Activated CD8-positive, alpha-beta memory T cell treated with anti-CD3 and anti-CD28 coated beads, Interleukin-2, amount 50 U/mL, for 4 hours (primary cell): ENCODE measurements around the gene BASP1.
"Not testable (repeated sequence)": the region's sequence is repeated elsewhere in the genome, so short reads cannot be mapped to it uniquely, and the experiment has no call there.

Experiments used
- DNase-seq: peaks from one replicate; pipeline ENCODE4 v3.0.0-alpha.2; 2020

The BASP1 gene

DNA sequence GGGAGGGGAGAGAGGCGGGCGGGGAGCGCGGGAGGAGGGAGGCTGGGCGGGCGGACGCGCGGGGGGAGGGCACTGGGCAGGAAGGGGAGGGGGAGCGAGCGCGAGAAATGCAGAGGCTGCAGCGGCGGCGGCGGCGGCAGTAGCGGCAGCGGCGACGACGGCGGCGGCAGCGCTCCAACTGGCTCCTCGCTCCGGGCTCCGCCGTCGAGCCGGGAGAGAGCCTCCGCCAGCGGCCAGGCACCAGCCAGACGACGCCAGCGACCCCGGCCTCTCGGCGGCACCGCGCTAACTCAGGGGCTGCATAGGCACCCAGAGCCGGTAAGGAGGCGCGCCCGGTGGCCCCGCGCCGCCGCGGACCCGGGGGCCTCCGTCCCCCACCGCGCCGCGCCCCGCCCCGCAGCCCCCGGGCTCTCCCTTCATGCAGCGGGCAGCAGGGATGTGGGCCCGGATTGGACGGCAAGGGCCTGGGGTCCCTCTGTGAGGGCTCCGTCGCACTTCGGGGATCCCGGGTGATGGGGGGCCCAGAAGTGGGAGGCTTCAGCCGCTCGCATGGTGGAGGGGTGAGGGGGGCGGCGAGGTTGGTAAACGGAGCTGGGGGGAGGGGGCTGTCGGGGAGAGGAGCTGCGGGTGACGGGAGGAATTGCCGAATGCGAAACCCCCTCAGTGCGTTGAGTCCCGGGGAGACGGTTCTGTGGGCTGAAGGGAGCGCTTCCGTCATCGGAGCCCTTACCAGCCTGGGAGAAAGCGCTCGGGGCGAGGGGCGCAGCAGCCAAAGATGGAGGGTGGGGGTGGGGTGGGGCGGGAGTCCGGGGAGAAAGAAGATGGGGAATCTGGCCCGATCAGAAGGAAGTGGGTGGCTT, at the start of gene BASP1:
Gene BASP1 (plus strand): TSS at position 139 of the 860 bp plus-strand sequence. CDS start 57,586 bp downstream, outside the sequence.
- DNase-seq, result no peak

DNA sequence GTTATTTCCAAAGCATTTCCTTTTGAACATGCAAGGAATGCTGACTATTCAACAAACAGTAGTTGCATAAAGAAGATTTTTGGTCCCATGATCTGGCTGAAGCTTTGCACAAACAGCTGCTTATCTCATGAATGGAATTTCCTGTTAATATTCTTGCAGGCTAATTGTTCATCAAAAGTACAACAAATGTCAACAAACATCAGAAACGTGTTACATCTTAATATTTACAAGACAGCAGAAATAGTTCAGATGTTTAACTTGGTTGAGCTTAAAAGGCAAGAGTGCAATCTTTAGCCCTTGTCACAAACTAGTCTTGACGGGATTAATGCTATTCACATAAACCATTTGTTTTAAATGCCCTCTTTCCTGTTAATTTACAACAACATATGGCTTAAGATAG, 47.9 kb upstream of the BASP1 start:
- DNase-seq, result no peak

DNA sequence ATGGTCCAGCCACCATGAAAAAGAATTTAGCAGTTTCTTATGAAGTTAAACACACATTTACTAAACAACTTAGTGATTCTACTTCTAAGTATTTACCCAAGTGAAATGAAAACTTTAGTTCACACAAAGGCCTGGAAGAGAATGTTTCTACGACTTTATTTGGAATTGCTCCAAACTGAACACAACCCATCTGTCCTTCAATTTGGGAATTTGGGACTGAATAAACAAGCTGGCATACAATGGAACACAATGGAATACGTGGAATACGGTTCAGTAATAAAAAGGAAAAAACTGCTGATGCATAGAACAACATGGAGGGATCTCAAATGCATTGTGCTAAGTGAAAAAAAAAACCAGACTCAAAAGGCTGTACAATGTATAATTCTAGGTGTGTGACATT, 44.6 kb upstream of the BASP1 start:
- DNase-seq, result no peak

GRCh38 chr5:17174965-17175364, 42.5 kb upstream of the BASP1 start:
- no peak for DNase-seq

DNA sequence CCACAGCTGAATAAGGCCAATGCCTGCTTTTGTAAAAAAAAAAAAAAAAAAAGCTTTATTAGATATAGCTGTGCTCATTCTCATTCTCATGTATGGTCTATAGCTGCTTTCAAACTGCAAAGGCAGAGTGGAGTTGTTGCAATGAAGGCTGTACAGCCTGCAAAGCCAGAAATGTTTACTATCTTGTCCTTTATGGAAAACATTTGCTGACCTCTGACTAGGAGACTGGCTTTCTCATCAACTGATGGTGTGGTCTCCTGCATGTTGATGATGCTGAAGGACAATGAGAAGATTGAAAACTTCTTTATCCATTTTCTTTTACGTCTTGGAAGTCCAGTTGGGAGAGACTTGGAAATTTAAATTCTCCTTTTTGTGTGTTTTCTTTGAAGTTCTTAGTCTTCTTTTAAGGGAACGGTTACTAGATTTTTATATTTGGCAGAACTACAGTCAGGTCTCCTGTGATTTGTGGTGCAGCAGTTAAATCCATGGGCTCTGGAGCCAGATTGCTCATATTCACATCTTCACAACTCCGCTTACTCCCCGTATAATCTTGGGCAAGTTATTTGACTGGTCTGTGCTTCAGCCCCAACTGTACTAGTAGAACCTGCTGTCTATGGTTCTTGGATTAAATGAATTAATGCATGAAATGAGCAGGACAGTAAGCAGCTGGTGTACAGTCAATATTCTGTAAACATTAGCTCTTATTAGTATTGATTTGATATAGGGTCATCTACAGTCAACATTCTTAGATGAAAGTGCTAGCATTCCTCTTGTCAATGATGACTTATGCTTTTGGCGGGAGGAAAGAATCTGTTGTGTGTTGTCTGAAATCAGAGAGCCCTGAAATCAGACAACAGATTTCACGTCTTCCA, 39.7 kb upstream of the BASP1 start:
- DNase-seq, result no peak

- no peak for DNase-seq
Measured at GRCh38 chr5:17178373-17178675, 39.1 kb upstream of the BASP1 start.

DNA sequence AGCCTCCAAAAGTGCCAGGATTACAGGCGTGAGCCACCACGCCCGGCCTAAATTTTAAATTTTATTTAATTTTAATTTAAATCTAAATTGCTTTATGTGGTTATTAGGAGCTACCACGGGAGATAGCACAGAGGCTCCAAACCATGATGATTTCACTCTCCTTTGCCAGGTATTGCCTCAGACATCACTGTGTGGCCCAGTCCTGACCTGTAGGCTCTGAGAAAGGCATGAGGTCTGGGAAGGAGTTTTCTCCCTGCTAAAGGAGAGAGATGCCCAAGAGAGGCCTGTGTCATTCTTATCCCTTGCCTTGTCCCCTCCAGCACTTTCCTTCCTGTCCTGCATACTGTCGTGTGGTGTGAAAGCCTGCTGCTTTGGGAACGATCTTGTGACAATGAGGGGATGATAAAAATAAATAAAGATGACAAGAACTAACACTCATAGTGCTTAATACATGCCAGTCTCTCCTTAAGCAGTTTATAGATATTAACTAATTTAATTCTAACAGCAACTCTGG, 37.0 kb upstream of the BASP1 start:
- DNase-seq, result no peak

DNA sequence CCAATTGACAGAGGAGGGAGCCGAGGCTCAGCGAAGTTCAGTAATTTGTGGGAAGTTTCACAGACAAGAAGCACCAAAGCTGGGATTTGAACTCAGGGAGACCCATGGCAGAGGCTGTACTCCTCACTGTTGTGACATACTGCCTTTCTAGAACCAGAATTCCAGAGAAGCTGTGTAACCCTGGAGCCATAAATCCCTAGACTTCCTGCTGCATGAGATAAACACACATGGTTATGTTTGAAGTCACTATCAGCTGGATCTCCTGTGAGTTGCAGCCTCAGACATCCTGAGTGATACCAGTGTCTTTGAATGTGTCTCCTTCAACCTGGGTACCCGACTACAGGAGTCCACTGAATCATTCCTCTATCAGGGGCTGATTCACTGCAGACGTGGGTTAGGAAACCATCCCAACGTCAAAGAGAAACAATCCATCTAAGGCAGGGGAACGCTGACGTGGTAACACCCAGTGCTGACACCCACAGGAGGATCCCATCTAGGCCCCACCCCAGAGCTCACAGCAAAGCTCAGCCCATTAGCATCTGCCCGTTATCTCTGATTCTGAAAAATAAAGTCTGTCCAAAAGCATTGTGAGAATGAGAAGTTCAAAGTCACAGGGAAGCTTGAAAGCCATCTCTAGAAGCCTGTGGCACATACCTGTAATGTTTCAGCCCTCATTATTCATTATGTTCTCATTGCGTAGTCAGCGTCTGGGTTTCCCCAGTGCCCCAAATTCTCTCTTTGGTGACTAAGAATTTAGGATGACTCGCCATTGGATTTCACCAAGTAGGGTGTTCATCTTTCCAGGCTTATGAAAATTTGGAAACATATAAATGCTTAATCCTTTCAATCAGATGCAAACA, 36.3 kb upstream of the BASP1 start:
- DNase-seq, result no peak

- no peak for DNase-seq
Measured at GRCh38 chr5:17182494-17182893, 34.9 kb upstream of the BASP1 start.

DNA sequence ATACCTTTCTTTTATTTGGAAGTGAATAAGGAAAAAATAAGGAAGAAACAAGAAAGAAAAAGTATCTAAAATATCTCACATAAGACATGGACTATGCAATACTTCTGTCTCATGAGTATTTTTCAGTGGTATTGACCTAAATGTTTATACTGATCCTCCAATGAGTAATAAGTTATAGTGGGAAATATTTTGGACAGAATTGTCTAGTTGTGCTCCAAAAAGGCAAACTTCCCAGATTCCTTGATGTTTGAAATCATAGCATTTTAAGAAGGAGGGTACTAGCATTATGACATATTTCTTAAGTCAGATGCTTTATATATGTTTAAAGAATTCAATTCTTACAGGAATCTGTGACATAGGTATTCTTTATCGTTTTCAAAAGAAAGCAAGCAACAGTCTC, 34.5 kb upstream of the BASP1 start:
- DNase-seq, result no peak

DNA sequence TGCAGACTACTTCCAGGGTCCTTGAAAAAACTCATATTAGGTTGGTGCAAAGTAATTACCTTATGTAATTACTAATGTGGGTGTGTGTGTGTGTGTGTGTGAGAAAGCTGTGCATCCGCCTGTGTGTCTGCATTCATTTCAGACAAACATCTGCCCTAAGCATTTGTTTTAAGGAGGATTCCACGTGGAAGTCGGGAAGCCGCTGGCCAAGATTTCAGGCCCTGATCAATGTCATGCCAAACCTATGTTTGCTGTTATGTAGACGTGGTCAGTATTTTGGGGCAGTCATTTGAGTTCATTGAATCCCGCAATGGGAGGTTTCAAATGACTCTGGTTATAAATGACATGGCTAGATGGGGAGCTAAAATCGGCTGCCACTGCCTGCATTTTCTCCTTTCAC, 33.6 kb upstream of the BASP1 start:
- DNase-seq, result no peak

- DNase-seq, result no peak
Measured at GRCh38 chr5:17184588-17184987, 32.8 kb upstream of the BASP1 start.

- no peak for DNase-seq
Measured at GRCh38 chr5:17185349-17185748, 32.1 kb upstream of the BASP1 start.

DNA sequence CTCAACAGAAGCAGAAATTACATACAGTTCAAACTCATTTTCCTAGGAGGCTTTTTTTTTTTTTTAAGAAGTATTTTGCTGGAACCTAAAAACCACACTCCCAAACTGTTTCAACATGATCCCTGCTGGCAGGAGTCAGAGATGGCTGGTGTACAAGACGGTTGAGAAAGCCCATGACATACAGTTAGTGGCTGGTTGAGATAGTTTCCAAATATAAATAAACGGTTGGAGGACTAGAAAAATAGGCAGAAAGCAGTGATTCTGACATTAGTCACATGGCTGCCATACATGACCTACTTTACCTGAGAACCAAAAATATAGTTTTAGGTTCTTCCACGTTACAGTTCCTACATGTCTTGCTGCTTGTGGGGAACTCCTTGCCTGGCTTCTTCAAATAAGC, 31.7 kb upstream of the BASP1 start:
- no peak for DNase-seq

DNA sequence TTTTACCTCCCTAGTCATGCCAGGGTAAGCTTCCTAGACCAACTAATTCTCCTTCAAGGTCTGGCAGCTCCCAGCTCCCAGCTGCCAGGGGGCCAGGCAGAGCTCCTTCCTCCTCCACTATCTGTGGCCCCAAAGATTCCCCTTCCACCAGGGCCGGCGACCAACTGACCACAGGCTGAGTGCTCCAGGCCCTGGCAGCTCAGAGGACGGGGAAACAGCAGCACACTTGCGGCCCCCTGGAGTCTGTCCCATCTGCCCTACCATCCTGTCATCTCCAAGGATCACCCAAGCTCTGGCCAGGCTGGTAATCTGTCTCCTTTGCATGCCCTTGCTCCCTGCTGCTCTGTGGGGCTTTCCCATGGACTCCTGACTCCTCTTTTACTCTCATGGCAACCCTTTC, 31.2 kb upstream of the BASP1 start:
- DNase-seq, result no peak

DNA sequence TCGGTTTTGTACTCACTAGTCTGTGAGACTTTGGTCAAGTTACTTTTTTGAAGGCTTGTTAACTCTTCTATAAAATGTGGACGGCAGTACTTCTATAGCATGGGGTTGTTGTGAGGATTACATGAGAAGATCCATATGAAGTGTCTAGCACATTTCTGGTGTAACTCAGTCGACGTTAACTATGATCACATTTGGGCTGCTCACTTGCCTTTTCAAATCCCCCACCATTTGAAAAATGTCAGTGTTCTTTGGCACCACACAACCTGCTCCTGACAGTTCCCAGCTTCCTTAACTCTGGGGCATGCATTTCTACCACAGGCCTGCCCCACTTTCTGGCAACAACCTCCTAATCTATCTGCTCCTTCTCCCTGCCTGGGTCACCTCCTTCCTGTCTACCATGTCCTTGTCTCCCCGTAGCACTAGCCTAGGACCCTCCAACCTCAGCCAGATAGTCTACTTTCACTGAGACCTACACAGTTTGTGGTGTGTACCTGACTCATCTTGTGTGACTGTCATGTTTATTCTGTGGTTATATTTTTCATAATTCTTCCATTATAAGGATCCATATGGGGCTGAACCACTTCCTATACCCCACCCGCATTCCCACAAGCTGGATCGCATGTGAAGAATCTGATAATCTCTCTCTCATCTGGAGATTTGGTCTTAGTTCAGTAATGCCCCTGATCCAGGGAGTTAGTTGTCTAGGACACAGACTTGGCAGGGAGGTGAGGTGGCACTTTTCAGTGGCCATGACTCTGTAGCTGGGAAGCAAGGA, 30.2 kb upstream of the BASP1 start:
- DNase-seq, result no peak

DNA sequence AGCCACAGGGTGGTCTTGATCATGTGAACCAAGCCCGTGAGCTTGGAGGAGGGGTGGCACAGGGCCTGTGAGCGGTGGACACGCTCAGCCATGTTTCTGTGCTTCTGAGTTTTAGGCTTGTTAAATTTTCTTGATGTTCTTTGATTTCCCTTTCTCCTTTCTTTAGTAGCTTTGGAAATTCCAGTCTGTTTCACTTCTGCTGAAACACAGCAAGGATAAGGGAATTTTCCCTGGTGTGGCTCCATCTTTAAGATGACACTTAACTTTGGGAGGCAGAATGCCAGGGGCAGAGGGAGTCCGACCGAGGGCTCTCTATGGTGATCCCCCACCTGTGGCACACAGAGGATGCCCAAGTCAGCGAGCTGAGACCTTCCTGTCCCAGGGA, 29.7 kb upstream of the BASP1 start:
- DNase-seq, result no peak

DNA sequence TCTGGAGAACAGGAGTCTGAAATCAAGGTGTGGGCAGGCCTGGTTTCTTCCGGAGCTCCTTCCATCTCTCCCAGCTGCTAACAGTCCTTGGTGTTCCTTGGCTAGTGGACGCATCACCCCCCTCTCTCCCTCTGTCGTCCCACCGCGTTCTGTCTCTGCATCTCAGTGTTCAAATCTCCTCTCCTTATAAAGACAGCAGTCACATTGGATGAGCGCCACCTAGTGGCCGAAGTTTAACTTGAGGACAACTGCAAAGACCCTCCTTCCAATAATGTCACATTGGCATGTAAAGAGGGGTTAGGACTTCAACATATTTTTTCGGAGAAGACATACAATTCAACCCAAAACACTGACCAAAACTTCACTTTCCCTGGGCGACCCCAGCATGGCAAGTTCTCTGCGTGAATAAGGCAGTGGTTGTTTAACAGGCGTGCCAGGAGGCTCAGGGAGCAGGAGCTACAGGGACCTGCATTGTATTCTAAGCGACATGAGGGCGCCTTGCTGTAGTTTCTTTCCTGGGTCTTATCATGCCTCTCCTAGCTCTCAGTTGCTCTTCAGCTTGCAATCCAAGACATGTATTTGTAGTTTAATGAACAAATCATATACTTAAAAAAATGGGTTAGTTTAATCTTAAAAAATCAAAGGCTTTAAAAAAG, 27.9 kb upstream of the BASP1 start:
- DNase-seq, result peak; percentile 54

DNA sequence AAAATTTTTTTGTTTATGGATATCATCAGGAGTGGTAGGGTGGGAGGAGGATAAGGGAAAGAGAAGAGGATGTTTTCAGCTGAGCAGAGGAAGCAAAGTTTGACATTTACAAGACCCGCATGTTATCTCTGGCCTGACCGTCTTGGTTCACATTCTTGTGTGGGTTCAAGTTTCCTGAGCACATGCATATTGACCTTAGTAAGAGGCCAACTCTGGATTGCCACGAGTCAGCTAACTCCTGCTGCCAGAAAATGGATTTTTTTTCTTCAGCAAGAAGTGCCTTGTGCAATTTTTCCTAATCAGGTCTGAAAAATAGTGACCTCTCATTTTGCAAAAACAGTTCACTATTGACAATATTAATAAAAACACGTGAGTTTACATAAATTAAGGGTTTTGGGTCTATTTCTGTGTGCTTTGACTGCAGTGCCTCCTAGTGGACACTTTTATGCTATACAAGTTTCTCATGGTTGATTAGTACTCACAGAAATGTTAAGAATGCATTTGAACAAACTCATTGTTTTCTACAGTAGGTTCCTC, 27.1 kb upstream of the BASP1 start:
- DNase-seq, result no peak

GRCh38 chr5:17190799-17191391, 26.5 kb upstream of the BASP1 start:
- DNase-seq, result no peak

GRCh38 chr5:17191574-17191973, 25.9 kb upstream of the BASP1 start:
- not testable (repeated sequence) for DNase-seq
